22Rv1 (cell line): ENCODE results near the gene RTN4RL1.

Source experiments
- ZFX ChIP-seq: fragments of 450-650 bp; IDR thresholded peaks from 2 replicates; pipeline ENCODE4 v1.6.1; 2017; ENCODE audit warnings: antibody characterized with exemption, borderline replicate concordance
- TF ChIP-seq, protein P1 (sequence below): fragments of 450-650 bp; IDR thresholded peaks from 2 replicates; pipeline ENCODE4 v1.5.1; 2017; ENCODE audit warnings: mild to moderate bottlenecking

DNA sequence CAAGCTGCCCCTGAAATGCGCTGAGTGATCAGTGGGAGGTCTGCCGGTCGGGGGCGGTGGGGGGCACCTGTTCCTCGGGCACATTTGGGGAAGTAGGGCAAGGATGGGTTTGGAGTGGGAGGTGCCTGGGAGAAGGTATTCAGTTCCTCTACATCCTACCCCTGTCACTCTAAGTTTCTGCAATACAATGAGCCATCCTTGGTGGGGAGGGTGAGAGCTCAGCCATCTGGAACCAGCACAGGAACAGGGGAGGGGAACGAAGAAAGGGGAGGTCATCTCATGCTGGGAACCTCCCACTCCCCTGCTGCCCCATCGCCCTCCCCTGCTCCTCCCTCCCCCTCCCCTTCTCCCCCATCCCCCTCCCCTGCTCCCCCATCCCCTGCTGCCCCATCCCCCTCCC, 9.0 kb upstream of the RTN4RL1 start:
- TF ChIP-seq, protein P1, sequence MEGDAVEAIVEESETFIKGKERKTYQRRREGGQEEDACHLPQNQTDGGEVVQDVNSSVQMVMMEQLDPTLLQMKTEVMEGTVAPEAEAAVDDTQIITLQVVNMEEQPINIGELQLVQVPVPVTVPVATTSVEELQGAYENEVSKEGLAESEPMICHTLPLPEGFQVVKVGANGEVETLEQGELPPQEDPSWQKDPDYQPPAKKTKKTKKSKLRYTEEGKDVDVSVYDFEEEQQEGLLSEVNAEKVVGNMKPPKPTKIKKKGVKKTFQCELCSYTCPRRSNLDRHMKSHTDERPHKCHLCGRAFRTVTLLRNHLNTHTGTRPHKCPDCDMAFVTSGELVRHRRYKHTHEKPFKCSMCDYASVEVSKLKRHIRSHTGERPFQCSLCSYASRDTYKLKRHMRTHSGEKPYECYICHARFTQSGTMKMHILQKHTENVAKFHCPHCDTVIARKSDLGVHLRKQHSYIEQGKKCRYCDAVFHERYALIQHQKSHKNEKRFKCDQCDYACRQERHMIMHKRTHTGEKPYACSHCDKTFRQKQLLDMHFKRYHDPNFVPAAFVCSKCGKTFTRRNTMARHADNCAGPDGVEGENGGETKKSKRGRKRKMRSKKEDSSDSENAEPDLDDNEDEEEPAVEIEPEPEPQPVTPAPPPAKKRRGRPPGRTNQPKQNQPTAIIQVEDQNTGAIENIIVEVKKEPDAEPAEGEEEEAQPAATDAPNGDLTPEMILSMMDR = no peak
- no peak for TF ChIP-seq ZFX
